Liver (tissue), 3 donors: ENCODE results near the gene RGCC.

Source experiments
- ATF3 ChIP-seq: IDR thresholded peaks from 2 replicates; pipeline ENCODE4 v1.6.1; 2016; ENCODE audit warnings: antibody characterized with exemption
- CTCF ChIP-seq: fragments of 150-350 bp; IDR thresholded peaks from 2 replicates; pipeline ENCODE4 v1.5.1; 2017; ENCODE audit warnings: improper control_type of control experiment, low read depth, low read length; ENCODE audit not compliant: missing input control
- MAX ChIP-seq: IDR thresholded peaks from 2 replicates; pipeline ENCODE4 v1.6.1; 2016; ENCODE audit warnings: antibody characterized with exemption
- TAF1 ChIP-seq: conservative IDR thresholded peaks from 2 replicates; pipeline ENCODE4 v1.6.1; 2016; ENCODE audit warnings: antibody characterized with exemption, mild to moderate bottlenecking
- YY1 ChIP-seq: IDR thresholded peaks from 2 replicates; pipeline ENCODE4 v1.6.1; 2016; ENCODE audit warnings: antibody characterized with exemption, mild to moderate bottlenecking
- donor health status: healthy.
- donor health status: healthy.

- no peak for TF ChIP-seq CTCF
- TF ChIP-seq ATF3: no peak
- TF ChIP-seq MAX: no peak
- TF ChIP-seq TAF1: no peak
- no peak for TF ChIP-seq YY1
These were observed 46.0 kb downstream of the RGCC start for GRCh38 chr13:41503356-41503755.
